CMK (cell line): Measurements from ENCODE around the gene SPRR1A.

Experiments used
- DNase-seq: peaks from one replicate; pipeline ENCODE4 v3.0.0-alpha.2; 2010; ENCODE audit warnings: low read depth

The SPRR1A gene, protein sequence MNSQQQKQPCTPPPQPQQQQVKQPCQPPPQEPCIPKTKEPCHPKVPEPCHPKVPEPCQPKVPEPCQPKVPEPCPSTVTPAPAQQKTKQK

DNA sequence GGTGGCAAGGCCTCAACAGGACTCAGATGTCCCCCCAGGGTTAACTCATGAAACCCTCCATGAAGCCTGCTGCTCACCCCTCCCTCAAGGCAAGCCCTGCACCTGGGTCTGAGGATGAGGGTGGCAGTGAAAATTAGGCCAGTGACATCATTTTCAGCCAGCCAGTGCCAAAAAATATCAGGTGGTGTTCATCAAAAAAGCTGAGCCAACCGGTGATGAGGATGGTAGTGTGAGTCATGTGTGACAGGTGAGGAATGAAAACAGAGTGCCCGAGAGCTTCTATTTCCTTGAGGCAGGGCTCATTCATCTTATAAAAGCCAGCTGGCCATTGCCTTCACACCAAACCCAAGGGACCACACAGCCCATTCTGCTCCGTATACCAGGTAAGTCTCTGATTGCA is at the start of gene SPRR1A:
Gene SPRR1A (plus strand): TSS at position 339 of the 400 bp plus-strand sequence. CDS start 1,150 bp downstream, outside the sequence.
- DNase-seq: no peak

DNA sequence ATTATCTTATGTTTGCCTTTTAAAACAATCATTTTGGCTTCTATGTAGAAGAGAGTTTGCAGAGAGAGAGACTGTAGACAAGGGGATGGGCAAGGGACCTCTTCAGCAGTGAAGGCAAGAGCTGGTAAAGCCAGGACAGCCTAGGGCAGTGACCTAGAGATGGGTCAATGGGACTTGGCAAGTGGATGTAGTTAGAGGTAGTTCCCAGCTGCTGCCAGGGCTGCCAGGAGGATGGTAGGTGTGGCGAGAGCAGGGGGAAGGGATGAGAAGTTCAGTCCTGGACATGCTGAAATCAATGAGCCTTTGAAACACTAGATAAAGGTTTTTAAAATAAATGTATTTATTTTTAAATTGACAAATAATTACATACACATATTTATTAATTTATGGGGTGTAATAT is 43.3 kb upstream of the SPRR1A start:
- DNase-seq: no peak

DNA sequence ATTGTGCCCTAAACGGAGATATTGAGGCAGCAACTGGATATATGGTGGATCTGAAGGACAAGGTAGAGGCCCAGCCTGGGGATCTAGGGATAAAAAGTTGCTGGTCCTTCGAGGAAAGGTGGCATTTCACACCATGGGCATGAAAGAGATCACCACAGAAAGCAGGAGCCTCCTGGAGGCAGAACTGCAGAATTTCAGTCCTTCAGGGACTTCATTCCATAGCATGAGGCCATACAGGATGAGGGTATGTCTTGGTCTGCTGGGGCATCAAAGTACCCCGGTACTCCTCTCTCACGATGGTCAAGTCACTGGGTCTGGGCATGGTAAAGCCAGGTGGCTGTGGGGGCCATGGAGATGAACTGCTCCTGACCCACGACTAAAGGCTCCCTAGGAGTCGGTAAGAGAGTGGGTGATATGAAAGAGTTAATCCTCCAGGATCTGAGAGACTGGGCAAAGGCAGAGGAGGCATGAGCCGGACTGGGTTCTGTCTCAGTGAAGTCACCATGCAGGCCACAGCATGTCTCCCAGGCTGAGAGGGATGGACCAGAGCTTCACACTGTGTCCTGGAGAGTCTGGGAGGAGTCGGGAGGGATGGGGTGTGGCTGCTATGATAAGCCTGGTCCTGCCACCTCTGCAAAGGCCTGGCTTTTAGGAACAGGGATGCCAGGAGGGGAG is 42.7 kb upstream of the SPRR1A start:
- DNase-seq: no peak

DNA sequence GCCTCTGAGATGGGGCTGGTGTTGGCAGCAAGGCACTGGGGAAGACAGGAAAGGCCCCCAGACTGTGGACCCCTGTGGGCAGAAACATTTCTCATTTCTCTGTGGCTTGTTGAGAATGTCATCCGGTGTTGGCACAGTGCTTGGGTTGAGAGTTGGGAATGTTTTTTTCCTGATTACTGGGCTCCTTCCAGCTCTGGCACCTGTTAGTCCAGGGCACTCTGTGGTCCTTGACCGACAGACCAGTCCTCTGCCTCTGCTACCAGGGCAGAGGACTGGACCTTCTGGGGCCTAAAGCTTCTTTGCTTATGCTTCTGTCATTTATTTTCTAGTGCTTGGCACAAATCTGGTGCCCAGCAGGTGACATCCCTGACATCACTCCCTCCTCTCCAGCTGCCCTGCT is 41.7 kb upstream of the SPRR1A start:
- DNase-seq: no peak

DNA sequence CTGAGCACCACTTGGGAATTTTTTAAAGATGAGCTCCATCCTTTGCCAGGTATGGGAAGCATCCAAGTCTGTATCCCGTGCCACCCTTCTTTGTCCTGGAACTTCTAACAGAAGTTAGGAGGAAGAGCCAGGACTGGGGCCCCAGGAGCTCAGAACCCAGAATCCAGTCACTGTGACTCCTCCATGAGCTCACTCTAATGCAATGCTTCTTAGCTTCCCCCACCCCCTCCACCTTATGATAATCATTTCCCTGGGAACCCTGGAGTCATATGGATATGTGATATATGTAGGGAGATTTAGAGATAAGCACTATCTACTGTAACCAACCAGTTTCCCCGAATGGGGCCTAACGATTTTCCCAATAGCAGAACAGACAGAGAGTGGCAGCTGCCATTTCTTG is 37.6 kb upstream of the SPRR1A start:
- DNase-seq: no peak

DNA sequence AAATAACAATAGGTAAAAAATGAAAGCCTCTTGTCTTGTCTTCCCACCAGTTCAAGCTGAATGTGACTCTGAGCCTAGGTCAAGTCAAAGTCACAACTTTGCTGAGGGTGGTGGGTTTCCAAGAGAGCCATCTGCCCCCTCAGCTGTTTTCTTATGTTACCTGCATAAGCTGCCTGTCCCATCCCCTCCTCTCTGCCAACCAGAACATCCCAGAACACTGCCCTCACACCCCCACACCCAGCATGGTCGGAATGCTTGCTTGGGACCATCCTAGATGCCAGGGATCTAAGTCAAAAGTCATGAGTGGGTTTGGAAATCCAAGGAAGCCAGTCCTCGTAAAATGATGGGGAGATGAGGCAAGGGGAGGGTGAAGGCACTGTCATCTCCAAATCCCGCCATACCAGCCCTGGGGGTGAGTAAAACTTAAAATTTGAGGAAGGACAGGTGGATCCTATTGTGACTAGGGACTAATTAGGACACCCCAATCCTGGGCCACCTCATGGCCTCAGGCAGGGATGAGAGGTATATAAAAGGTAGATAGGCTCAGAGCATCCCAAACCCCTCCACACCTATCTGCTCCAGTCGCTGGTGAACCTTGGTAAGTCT is 37.1 kb upstream of the SPRR1A start, which contains the start of gene SPRR5:
Gene SPRR5 (plus strand): TSS at position 556 of the 606 bp plus-strand sequence. CDS start 1,349 bp downstream, outside the sequence.
- DNase-seq: no peak

DNA sequence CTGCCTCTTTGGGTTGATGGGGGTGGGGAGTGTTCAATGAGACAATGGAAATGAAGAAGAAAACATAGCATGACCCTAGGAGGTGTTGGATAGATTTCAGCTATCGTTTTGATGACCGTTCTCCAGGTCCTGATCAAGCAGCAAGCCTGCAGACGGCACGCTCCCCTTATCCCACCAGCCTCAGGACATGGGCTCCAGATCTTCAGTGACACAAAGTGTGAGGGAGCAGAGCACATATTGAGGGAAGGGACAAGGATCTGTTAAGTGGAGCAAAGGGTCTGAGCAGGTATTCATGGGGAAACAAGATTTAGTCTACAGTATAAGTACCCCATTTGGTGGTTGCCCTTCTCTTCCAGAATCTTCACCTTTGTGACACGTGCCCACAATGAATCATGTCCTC is 32.2 kb upstream of the SPRR1A start:
- no peak for DNase-seq

DNA sequence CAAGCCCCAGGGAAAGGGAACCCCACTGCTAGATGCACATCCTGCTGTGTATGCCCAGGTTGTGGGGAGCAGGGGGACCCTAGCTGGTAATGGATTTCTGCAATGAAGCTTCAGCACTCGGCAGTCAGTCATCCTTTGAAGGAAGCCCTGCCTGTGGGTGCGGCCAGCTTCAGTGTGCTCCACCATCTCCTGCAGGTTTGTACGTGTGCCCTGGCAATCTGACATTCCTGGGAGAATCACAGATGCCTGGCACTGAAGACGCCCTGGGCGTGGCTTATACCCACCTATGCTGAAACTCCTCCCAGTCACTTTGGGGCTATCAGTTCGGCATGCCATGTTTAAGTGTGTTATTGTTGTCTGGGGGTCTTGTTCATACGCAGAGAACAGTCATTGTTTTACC is 30.1 kb upstream of the SPRR1A start:
- no peak for DNase-seq

DNA sequence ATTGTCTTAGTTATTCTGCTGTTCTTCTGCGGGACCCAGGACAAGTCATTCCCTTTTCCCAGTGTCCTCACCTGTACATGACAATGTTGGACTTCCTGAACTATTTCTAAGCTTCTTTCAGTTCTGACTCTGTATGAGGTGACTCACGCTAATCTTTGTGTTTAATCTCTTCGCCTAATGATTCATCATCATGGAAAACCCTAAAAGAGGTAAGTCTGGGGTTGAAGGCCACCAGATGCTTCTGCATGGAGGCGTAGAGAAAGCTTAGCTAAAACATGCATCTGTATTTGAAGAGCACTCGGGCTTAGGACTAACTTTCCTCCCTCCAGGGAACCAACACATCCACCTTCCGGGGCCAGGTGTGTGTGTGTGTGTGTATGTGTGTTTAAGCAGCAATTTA is 29.4 kb upstream of the SPRR1A start:
- DNase-seq: no peak

DNA sequence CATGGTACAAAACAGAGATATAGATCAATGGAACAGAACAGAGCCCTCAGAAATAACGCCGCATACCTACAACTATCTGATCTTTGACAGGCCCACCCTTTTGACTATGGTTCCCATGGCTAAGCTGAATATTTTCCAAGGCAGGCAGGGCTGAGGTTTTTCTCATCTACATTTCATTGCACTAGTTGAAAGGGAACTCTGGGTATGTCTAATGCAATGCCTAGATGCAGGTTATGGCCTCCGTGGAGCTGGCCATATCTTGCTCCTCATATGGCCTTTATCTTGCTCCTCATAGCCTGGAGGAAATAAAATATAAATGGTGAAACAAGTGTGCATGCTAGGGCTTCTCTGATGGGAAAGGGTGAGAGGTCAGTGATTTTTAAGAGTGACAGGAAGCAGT is 26.3 kb upstream of the SPRR1A start:
- DNase-seq: no peak

DNA sequence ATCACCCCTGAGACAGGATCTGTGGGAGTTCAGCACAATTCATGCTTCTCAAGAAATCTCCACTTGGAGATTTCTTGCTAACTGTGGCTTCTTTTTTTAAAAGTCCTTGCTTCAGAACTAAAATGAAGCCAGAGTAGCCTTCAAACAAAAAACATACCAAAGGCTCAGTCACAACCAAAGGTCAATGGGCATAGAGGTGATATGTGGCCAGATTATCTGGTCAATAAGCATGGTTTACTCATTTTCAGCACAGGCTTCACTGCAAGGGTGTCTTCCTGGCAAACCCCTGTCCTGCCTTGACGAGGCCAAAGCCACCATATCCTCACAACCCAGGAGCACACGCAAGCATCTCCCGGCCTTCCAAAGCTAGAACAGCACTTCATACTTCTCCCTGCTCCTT is 24.6 kb upstream of the SPRR1A start:
- DNase-seq: no peak

DNA sequence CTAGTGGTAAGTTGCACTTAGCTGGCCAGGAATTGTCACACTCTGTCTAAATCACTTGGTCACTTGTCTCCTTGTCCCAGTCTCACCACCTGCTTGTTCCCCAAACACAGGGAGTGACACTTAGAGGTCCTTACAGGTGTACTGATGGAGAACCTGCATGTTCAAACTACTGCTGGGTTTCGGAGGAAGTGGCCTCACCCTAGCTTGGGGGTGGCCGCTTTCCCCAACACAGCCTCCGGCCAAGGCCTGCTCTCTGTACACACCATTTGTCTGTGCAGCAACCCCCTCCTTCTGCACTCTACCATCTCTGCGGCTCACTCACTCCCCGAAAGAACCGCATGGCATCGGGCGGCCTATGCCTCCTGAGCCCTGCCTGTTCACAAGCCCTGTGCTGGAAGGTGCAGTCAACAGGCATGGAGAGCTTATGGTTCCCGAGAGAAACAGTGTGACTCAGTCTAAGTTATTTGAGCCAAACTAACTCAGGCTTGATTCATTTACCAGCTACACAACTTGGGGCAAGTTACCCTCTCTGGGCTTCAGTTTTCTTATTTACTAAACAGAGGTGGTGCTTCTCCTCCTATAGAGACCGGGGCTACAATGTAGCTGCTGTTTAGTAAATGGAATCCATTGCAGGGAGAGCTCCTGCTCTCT is 24.0 kb upstream of the SPRR1A start:
- no peak for DNase-seq

DNA sequence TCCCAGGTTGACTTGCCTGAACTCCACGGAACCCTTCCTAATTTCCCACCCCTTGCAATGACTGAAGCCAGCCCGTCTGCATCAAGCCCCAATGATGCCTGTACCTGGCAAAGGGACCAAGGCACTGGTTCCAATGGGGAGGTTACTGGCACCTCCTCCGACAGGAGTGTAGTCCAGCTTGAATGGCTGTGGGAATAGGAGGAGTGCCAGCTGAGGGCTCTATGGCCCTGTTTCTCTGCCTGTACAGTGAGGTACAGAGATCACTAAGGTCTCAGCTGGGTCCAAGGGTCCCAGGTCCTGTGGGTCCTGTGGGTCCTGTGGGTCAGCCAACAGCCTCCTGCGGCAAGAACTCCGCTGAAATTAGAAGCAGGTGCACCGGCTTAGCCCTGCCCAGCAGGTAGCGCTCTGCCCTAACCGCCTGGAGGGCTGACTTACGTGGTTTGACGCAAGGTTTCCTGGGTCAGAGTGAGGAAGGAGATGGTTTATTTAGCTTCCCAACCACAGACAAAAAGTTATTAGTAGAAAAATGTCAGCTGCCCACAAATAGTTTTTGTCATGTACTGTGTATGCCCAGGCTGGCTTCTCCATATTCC is 23.3 kb upstream of the SPRR1A start:
- no peak for DNase-seq

DNA sequence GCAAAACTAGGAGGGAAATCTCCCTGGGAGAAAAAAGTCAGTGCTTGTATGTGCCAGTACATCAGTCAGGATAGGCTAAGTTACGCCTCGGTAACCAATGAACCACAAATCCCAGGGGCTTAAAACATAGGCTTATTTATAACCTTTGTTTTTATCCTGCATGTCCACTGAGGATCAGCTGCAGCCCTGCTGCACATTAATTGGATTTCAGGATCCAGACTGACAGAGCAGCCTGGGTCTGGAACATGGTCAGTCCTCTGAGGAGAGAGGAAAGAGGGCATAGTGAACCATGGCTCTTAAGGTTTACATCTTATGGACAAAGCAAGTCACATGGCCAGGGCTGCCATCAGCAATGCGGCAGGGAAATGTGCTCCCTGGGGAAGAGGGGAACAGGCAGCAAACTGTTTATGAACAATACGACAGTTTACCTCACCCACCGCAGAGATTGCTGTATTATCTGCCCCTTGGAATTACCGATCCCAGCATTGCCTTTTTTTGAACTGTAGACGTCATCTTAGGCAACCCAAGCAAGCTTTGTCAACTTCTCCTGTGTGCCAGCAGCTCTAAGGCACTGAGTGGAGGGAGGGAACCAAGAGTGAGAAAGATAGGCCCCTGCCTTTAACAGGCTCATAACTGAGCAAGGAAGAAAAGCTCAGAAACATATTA is 22.5 kb upstream of the SPRR1A start:
- no peak for DNase-seq

DNA sequence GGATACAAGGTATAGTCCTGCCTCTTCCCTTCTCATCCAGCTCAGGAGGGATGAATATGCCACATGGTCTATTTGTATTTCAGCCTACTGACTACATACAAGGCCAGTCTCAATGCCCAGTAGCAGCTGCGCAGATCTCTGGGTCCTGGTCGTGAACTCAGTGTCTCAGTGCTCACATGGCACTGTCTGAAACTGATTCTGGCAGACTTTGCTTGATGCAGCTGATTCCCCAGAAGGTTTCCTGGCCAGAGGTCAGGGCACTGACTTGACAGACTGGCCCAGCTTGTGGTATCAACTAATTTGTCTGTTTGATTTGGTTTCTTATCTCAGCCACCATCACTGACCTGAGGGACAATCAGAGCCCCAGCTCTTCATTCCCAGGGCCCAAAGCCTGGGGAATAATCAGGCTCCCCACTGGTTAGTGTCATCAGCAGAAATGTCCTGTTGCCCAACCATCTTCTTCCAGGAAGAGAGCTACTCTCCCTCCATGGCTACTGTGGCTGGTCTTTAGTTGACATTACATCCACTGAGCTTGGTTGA is 20.9 kb upstream of the SPRR1A start:
- no peak for DNase-seq

DNA sequence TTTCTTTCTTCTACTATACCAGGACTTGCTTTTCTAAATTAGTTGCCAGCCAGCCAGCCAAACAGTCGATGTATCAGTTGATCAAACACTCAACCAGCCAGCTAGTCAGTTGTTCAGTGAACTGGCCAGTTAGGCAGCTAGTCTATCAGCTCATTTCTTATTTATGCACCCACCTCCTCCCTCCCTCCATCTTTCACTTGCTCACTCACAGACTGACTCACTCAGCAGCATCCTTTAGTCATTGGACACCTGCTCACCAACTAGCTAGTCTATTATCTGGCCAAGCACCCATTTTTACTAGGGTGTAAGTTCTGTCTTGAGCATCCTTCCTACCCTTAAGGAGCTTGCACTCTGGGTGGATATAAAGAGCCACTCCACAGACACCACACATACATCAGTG is 19.3 kb upstream of the SPRR1A start:
- DNase-seq: no peak

DNA sequence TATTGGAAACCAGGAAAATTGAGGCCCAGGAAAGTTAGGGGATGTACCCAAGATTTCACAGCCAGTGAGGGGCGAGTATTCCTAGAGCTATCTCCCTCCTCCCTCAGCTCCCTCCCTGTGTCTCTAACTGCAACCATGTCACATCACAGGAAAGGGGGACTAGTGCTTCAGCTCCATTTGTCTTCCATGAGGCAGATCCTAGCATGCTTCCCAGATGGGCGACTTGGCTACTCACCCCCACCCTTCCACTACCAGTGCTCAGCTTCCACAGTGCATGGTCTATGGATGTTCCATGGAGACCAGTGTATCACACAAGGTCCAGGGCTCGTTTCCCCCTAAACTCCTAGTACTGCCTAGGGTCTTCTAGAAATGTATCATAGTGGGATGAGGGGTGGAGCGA is 18.0 kb upstream of the SPRR1A start:
- DNase-seq: no peak

DNA sequence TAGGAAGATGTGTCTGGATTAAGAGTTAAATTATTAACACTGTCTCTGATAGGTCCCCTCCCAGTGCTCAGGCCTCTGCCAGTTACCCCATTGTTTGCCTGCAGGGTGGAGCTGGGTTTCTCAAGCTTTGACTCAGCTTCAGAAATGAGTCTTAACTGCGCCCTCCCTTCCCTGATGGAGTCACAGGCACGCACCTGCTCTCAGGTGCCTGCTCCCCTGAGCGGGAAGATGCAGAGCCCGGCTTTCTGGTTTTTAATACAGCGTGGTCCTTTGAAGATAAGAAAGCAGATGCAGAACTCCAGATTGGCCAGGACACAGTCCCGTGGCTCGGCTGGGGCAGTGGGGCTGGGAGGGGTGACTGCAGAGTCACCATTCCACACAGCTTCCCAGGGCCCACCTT is 16.7 kb upstream of the SPRR1A start:
- DNase-seq: no peak

DNA sequence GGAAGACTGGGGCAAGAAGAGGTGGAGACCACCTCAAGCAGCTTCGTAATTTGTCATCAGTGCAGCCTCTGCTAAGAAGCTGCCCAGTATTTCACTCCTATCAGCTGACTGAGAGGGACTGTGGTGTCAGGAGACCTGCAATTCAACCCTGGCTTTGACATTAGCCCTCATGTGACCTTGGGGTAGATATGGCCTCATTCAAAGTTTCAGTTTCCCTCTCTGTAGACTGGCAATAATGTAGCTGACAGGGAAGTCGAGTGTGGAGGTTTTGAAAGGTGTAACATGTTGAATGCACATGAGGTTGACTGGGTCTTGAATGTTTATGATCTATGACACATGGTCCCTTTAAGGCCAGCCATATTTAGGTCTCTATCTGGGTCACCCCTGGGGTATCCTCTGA is 15.6 kb upstream of the SPRR1A start:
- DNase-seq: no peak

DNA sequence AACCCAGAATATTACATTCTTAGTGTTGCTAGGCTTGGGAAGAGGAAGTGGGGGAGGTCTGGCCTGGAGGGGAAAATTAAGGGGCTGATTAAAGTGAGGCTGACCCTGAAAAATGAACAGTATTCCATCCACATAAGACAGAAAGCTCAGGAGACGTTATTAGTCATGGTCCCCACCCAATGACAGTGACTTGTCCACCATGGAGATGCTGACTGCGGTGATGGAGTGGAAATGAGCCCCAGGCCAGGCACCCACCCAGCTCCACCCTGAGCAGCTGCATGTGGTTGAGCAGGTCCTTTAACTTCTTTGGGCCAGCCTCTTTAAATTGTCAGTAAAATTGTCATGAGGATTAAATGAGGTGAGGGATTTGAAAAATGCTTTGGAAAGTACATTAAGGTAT is 14.8 kb upstream of the SPRR1A start:
- DNase-seq: no peak

DNA sequence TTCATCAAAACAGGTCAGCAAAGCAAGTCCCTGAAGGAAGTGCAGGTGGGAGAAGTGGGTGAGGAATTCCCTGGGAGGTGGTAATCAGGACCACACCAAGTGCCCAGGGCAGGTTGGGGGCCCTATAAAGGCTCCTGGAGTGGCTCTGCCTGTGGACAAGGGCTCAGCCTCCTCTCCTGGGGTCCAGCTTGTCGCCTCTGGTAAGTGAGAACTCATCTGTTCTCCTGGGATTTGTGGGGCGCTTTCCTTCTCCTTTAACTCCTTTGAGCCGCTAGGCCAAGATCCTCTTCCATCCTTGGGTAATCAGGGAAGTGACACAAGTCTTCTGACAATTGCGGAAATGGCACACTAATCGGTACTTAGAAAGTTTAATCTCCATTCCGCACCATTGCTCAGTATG is 13.4 kb upstream of the SPRR1A start, which contains the start of gene SPRR4:
Gene SPRR4 (plus strand): TSS at position 154 of the 400 bp plus-strand sequence. CDS start 1,243 bp downstream, outside the sequence.
- DNase-seq: no peak
